ENCODE results near the gene C4orf51.

- TF ChIP-seq PHB2 (IDR thresholded peaks at IDR 0.05; ENCODE audit: partially characterized antibody) (no peak), ZFX (CRISPR knock-in tag; IDR thresholded peaks at IDR 0.05; ENCODE audit: low read depth) (no peak), CTCF (CRISPR knock-in tag; IDR thresholded peaks at IDR 0.05) (no peak), NFE2L2 (IDR thresholded peaks at IDR 0.05; ENCODE audit: low read length) (no peak), SSRP1 (CRISPR knock-in tag; IDR thresholded peaks at IDR 0.05) (no peak), SUZ12 (IDR thresholded peaks at IDR 0.05; ENCODE audit: low read depth, low read length) (no peak), FOSL1 (CRISPR knock-in tag; IDR thresholded peaks at IDR 0.05; ENCODE audit: borderline replicate concordance) (no peak), RAD21 (CRISPR knock-in tag; IDR thresholded peaks at IDR 0.05) (no peak), KMT2B (CRISPR knock-in tag; IDR thresholded peaks at IDR 0.05) (no peak), CEBPZ (IDR thresholded peaks at IDR 0.05; ENCODE audit: low read length) (no peak), AFF4 (CRISPR knock-in tag; IDR thresholded peaks at IDR 0.05) (no peak)
Measured at GRCh38 chr4:145665773-145666172, 14.2 kb upstream of the C4orf51 start.

All from HepG2 (cell line).